NCI-H1436 treated with DMSO at 0.1 percent for 48 hours (cell line): Measurements from ENCODE around the gene ZMIZ1.
A peak's percentile ranks its signal among the peaks of the same experiment; 100 is the strongest.

Experiments used
- DNase-seq: peaks from one replicate; lab custom pipeline; 2025; lab: John Stamatoyannopoulos, UW

ZMIZ1 gene

DNA sequence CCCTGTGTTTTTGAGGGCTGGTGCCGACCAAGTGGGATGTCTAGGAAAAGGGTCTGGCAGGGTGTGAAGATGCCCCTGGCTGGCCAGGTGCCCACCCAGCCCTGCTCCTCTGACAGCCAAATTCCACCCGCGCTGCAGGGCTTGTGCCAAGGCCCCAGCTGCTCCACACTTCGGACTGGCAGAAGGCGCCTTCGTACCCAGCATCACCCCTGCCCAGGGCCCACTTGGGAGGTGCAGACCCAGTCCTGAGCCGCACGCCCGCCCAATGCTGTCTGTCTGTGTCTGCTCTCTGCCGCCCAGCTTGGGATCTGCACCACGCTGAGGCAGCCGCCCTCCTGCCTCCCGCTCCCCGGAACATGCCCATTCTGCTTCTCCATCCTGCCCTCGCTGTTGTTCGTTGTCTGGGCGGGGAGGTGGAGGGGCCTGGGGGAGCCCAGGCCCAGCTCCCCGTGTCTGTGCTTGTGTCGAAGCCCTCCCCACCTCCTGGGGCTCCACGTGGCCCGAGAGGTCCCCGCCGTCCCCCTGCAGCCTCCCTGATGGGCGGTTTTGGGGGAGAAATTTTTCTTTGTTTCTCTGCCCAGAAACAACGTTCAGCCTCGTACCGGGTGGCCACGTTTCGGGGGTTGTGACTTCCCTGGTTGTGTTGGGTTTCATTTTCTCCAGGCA is 241.6 kb downstream of the ZMIZ1 start:
- DNase-seq = no peak

DNA sequence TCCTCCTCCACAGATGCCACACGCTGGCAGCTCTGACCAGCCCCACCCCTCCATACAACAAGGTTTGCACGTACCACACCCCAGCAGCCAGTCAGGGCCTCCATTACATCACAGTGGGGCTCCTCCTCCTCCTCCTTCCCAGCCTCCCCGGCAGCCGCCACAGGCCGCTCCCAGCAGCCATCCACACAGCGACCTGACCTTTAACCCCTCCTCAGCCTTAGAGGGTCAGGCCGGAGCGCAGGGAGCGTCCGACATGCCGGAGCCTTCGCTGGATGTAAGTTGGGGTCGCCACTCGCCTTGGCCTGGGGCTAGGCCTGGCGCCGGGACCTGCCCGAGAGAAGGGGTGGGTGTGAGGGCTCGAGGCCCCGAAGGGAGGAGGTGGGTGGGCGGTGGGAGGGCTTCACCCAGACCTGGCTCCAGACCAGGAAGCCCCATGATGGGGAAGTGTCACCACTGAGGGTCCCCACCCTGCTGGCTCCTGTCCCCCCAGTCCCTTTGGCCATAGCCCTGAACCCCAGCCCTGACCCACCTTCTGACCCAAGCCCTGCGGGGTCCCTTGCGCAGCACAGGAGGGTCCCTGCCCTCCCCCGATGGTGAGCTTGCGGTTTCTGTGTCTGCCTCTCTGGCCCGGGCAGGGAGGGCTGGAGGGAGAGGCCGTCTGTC is 242.3 kb downstream of the ZMIZ1 start:
- DNase-seq = no peak

DNA sequence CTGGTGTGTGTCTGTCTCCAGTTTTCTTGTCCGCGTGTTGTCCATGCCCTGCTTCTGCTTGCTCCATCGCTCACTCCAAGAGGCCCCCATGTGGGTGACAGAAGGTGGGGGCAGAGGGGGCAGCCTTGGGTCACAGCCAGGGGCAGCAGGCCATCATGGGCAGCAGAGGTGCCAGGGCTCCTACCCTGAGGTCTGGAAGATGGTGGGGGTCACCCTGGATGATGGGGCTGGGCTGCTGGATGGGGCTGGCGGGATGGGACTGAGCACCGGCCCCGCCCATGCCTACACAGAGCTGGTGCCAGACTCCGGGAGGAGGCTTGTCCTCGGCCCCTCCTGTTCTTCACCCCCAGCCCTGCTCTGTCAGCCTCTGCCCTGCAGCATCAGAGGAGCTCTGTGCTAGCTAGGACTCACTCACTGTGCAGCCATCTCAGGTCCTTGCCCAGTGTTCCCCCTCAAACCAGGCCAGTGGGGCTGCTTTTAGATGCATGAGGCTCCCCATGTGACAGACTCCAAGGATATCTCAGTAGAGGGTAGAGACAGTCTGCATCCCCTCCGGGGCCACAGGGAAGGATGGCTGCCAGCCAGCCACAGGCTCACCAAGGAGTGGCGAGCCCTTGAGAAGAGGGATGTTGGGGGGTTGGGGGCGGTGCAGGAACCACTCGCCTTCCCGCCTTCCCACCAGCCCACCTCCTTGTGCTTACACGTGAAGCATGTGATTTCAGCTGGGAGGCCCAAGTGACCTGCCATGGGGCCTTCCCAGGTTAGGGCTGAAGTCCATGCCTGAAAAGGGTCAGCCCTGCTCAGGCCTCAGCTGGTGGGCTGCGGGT is 243.0 kb downstream of the ZMIZ1 start:
- DNase-seq = no peak

DNA sequence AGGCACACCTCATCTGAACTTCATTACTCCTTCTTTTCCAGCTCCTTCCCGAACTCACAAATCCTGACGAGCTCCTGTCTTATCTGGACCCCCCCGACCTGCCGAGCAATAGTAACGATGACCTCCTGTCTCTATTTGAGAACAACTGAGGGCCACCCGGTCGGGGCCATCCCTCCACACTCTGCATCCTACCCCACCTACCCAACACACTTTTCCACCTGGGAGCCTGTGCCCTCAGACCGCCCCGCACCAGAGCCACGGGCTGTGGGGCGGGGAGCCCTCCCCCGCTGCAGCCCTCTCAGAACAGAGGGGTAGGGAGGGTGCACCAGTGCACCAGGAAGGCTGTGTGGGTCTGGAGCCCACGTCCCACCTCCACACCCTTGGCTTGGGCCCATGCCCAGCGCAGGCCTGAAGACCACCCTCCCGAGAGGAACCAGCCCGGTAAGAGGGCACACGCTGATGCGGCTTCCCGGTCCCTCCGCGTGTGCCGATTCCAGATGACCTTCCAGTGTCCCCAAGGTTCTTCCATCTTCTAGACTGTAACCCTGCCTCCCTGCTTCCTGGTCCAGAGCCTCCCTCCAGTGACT is 243.9 kb downstream of the ZMIZ1 start:
- DNase-seq = no peak

DNA sequence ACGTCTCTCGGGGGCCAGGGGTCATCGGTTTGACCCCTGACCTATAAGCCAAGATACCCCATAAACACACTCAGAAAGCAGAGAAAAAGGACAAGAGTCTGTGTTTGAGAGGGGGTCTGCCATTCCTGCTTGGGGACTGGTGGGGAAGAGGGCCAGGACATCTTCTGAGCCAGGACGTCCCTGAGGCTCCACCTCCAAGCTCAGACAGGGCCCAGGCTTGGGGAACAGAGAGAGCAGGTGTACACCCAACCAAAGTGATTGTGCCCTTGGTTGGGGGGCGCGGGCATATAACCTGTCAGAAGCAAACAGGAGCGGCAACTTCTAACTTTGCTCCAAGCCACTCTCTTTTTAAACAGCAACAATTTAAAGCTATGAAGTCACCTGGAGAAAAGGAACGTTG is 244.6 kb downstream of the ZMIZ1 start:
- no peak for DNase-seq

DNA sequence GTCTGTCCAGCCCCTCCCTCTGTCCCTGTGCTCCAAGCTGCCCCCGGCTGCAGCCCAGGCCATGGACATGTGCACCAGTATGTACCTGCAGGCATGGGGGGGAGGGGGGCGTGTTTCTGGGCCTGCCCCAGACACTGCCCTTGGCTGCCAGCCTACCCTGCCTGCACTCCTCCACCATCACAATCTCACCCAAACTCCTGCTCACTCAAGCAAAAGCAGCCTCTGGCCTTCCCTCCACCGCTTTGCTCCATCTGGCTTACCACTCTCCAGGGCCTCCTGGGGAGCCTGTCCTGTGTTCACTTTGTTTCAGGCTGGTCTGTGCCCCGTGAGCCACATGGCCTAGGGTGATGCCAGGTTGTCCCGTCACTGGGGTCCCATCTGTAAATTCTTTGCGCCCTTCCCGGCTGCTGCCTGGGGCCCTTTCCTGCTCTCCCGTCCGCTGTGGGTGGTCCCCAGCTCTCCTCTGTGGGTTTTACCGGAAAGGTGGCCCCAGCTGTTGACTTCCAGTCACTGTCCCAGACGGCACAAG is 245.2 kb downstream of the ZMIZ1 start:
- DNase-seq = no peak

DNA sequence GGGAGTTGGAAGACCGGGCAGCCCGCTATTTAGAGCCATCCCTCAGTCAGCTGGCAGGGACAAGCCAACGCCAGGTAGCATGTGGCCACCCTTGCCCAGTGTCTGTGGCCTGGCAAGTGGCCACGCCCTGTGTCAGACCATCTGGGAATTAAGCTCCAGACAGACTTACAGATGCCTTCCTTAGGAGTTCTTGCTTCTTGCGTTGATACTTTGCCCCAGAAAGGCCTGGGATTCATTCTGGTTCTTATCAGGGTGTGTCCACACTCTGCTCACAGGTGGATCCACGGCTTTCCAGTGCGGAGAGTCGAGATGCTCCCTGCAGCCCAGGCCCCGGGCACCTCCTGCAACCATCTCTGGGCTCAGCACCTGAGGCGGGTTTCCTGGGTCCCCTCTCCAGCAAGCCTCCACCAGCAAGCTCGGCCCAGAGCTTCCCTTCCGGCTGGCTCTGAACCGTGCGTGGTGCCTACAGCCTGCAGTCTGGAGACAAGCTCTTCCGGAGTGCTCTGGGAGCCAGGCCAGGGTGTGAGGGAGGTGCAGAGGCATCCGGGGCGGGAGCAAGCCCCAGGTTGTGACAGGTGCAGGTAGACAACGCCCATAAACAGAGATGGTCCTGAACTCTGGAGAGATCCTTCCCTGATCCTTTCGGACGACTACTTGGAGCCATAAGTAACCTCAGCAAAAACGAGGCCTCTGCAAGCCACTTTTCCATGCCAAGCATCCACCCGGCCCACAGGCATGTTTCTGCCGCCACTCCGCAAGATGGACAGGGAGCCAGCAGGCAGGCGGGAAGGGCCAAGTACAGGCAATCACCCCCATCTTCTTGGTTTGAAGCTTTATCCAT is 246.2 kb downstream of the ZMIZ1 start:
- no peak for DNase-seq

DNA sequence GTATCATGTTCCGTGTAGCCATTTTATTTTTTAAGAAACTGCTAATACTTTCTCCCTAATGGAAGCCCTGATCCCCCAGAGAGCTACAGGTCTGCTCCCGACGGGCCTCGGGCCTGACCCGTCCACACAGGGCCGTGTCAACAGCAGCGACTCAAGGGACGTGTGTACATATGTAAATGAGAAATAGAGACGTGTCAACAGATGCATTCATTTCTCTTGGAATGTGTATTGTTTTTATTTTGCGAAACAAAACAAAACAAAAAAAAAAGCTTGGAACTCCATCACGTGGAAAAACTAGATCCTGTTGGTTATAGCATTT is 246.8 kb downstream of the ZMIZ1 start:
- no peak for DNase-seq

DNA sequence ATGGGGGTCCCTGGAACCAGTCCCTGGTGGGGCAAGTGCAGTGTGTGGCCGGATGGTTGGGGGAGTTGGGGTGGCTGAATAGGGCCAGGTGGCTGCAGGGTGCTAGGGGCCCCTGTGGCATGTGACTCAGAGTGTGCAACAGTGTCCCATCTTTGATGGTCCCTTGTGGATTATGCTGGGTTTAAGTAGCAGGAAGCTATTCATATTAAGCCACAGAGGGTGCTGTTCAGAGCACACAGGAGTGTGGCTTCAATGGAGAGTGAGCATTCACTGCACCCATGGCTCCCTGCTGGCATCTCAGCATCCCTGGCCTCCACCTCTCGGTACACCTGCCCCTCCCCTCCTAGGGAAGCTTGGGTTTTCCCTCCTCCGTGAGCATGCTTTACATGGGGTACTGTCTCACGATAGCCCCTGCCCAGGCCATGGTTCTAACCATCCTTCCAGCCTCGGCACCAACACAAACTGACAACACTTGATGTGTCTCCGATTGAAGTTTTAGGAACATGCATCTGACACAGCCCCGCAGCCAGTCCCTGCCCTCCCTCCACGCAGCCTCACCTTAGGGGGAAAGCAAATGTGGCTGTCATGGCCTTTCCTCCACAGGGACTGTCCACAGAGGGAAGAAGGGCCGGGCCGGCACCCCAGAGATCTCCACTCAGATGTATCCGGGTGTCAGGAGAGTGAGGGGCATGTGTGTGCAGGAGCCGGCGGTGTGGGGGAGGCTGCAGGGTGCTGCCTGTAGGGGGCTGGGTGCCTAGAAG is 248.1 kb downstream of the ZMIZ1 start:
- DNase-seq = peak; percentile 7

DNA sequence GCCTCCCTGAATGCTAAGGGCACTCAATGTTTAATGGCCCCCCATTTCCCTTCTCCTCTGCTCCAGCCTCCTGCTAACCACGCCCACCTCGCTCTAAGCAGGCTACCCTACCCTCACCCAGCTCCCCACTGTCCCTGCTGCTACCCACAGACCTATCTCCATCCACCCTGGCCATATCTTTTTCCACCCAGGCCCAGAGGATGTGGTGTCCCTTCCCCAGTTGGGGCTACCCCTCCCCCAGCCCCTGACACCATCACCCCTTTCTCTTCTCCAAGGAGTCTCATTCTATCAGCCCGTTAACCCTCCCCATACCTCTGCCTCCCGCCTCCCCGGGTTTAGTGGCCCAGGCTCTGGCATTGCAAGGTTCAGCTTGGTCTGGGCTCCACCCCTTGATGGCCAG is 249.6 kb downstream of the ZMIZ1 start:
- DNase-seq = no peak

DNA sequence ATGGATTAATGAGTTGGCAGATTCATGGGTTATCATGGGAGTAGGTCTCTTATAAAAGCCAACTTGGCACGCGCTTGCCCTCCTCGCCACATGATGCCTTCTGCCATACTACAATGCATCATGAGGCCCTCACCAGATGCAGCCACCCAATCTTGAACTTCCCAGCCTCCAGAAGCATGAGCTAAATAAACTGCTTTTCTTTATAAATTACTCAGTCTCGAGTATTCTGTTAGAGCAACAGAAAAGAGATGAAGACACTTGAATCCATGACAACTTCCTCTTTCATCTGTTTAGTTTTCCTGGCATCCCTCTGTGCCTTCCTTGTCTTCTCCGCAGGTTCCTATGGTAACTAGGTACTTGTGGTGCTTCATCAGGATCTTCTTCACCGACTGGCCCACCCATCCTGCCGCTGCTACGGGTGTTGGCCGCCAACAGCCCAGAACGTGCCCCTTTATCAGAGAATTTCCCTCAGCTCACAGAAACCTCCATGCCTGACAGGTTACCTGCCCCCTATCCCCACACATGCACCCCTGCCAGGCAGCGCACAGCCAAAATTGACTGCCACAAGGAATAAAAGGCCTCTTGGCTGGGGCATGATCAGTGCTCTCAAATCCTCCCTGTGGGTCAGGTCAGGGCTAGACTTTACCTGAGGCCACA is 250.5 kb downstream of the ZMIZ1 start:
- DNase-seq = no peak

DNA sequence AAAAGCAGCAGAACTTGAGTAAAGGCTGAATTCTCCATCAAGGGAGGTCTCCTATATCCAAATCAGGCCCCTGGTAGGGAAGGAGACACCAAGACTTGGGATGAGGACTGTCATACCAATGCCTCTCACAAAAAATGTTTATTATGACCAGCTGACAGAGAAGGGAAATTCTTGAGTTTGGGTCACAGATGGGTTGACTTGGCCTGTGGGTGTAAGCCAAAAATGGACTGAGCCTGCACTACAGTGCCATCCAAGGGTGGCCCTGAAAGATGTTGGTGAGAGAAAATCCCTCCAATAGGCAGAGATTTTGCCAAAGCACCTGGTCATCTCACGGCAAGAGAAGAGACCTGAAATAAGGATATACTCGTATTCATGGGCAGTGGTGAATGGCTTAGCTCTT is 251.6 kb downstream of the ZMIZ1 start:
- DNase-seq = no peak

DNA sequence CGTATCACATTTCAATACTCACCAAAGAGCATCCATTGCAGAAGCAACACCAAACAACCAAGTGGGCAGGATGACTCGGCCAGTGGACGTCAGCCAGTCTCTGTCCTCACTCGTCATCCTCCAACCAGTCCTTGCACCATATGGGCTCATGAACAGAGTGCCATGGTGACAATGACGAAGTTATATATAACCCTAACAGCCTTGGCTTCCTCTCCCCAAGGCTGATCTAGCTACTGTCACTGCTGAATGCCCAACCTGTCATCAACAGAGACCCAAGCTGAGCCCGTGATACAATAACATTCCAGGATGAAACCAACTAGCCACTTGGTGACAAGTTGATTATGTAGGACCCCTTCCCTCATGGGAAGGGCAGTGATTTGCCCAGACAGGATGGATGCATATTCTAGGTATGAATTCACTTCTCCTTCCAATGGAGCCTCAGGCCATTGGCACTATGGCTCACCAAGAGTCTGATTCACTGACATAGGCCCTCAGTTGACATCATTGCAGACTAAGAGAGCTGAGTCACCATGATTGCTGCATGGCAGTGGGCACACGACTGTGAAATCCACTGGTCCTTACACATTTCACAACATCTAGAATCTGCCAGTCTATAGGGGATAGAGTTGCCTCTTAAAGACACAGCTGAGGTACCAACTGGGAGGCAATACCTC is 252.2 kb downstream of the ZMIZ1 start:
- DNase-seq = no peak

DNA sequence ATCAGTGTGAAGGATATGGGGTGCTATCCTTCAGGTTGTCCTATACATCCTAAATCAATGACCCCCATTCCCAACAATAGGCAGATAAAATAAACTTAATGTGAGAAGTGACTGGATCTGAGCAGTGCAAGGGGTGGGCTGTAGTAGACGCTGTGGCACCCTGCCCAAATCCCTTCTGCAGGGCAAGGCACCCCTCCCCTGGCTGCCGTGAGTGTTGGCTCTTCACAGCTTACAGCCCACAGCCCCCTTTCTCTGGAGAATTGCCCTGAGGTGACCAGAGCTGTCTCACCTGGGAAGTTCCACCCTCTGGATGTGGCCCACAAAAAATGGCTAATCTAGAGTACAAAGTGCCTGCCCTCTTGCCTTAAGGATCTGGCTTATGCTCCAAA is 252.7 kb downstream of the ZMIZ1 start:
- no peak for DNase-seq

DNA sequence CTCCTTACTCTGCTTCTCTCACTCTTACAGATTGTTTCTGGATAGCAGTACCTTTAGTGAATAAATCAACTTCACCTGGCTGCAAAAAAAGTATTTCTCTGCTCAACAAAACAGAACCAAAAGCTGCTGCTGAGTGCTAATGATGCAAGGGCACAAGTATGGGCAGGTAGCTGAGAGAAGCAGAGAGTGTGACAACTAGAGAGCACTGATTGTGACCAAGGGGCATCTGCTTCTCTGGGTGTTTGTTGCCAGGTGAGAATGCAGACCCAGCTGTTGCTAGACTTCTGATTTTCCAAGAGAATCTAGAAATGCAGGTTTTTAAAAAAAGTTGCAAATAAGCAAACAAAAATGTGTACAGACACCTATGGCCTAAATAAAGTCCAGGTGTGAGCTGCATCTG is 253.2 kb downstream of the ZMIZ1 start:
- no peak for DNase-seq

DNA sequence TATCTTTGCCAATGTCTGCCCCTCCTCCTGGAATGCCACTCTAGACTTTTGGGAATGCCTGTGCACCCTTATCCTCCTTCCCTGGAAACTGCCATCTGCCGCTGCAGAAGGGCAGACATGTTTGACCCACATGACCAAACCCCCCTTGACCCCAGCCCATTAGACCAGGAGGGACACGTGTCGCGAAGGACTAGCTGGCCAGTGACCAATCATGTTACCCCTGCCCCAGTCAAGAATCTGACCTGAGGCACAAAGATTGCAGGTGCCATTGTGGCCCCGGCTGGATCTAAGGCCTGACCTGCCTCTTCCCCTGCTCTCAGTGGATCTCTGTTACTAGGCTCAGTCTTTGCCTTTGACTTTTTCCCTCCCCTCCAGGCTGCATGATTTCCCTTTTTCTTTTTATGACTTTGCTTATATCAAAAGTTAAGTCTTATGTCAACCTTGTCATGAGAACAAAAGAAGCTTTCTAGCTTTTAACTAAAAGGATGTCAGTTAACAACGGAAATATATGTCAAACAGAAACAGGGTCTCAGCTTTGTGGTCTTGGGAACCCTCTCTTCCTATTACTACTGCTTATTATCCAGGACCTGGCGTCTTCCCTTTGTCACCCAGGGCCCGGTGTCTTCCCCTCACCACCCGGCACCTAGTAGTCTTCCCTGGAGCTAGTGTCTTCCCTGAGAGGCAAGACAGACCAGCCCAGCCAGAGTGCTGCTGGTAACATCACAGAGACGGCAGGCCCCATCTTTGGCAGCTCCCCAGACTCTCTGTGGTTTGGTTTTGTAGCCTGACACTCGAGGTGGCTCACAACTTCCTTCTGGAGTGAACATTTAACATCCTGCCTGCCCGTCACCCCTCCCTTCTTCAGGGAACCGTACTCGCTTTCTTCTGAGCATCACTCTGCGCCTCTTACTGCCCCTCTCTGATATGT is 254.1 kb downstream of the ZMIZ1 start:
- DNase-seq = no peak

DNA sequence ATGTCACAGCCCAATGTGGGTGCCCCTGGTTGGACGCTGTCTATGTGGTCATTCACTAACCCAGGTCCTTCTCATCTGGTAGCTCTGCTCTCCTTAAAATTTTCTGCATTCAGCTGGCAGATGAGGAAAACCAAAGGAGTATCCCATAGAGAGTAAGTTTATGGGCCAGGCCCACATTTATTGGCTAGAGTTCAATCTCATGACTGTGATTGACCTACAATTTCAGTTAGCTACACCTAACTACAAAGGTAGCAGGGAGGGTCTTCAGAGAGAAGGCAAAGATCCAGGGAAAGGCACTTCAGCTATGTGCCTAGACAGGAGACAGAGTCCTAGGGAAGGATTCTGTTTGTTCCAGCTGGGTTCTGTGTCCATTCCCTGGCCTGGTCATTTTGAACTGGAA is 254.8 kb downstream of the ZMIZ1 start:
- no peak for DNase-seq

DNA sequence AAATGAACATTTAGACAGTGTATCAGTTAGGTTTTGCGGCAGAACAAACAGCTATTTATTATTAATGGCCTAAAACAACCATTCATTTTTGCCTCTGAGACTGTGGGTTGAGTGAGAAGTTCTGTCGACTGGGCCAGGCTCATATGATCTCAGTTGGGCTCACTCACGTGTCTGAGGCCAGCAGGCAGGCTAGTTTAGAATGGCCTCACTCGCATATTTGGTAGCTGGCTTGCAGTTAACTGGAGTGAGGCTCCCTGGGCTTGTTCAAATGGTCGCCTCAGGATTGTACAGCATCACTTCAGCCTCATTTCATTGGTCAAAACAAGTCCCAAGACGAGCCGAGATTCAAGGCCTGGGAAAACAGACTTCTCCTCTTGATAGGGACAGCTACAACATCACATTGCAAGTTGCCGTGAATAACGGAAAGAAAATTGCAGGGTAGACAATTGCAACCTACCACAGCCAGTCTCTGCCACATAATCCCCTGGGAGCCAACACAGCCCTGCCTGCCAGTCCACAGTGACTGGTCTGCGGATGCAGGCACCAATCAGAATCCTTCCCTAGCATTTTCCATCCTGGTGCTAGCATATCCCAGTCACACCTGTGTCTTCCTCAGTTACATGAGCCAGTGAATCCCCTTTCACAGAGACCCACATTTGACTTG is 255.4 kb downstream of the ZMIZ1 start:
- DNase-seq = no peak
